ENCODE data around the gene ANKAR.

The ANKAR gene, protein sequence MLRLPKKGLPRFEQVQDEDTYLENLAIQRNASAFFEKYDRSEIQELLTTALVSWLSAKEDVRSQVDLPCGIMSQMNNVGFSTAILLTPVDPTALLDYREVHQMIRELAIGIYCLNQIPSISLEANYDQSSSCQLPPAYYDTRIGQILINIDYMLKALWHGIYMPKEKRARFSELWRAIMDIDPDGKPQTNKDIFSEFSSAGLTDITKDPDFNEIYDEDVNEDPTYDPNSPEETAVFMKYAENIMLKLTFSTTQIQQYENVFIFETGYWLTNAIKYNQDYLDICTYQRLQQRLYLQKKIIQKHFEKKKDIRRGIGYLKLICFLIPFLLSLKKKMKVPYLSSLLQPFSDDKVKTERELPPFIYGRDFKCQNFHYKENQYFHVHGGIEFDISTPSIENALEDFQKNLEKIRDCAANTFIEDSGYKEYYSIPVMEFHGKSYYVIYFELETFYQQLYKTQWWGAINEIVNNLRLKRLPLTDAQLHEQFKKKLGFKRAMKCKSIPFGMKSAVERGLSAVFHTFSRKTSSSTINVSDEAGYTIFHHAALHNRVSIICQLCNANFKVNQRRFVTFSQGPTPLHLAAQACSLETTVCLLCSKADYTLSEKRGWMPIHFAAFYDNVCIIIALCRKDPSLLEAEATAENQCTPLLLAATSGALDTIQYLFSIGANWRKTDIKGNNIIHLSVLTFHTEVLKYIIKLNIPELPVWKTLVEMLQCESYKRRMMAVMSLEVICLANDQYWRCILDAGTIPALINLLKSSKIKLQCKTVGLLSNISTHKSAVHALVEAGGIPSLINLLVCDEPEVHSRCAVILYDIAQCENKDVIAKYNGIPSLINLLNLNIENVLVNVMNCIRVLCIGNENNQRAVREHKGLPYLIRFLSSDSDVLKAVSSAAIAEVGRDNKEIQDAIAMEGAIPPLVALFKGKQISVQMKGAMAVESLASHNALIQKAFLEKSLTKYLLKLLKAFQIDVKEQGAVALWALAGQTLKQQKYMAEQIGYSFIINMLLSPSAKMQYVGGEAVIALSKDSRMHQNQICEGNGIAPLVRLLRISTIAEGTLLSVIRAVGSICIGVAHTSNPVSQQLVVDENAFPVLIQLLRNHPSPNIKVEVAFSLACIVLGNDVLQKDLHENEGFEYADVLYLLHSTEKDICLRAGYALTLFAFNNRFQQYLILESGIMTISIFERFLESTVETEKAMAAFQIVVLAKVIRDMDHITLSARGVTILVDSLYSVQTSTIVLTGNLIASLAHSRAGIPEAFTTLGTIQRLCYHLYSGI (N-terminal part only)

DNA sequence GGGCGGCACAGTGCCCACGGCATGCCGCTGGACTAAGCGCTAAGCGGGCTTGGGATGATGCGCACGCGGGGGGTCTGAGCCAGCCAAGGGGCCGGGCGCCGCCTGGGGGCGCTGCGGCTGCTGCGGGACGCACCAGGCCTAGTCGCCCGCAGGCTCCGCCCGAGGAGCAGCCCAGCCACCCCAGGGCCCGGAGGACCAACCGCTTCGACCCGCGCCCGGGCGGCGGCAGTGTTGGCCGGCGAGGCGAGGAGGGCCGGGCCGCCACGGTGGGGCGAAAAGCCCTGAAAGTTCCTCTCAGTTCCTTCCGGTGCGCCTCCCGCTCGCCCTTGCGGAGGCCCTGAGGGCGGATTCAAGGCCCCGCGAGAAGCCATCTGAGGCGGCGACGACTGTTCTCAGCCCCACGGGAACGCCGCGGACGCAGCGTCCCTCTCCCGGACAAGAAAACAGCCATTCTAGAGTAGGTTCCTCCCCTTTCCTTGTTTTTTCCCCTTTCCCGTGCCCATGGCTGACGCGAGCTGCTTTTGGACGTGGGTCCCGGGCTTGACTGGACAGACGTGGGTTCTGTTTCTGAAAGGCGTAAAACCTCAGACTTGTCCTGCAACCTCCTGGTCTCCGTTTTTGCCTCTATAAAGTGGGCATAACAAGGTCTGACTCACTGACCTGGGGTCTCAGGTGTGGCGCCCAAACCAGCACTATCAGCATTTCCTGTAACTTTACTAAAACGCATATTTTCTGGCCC, at the start of gene ANKAR:
ANKAR (plus strand) TSS at position 297 of the 739 bp plus-strand sequence. CDS start 1,821 bp downstream, outside the sequence.
- peak within 1 kb of the TSS; percentile 77 for H3K4me3 ChIP-seq (ENCODE audit: control insufficient read depth, low read depth, low read length)
- peak; percentile 86 for DNase-seq (ENCODE audit: low read depth)
- no peak for TF ChIP-seq CTCF (conservative IDR thresholded peaks at IDR 0.05; ENCODE audit: control insufficient read depth, insufficient read depth, low read depth, low read length)

- H3K4me3 ChIP-seq (ENCODE audit: control insufficient read depth, low read depth, low read length): no peak overlapping the region
- no peak for TF ChIP-seq CTCF (conservative IDR thresholded peaks at IDR 0.05; ENCODE audit: control insufficient read depth, insufficient read depth, low read depth, low read length)
- no peak for DNase-seq (ENCODE audit: low read depth)
Observed at GRCh38 chr2:189625636-189626035, 48.8 kb upstream of the ANKAR start.

DNA sequence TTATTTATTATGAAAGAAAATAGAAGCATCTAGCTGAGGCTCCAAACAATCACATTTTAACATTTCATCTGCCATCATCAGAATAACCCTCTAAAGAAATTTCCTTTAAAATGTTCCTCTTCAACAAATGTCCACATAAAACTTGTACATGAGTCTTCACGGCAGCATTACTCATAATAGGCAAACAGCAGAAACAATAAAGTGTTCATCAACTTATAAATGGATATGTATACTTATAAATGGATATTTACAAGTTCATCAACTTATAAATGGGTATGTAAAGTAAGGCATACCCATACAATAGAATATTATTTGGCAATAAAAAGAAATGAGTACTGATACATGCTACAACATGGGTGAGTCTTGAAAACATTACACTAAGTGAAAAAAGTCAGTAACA, 46.7 kb upstream of the ANKAR start:
- H3K4me3 ChIP-seq (ENCODE audit: control insufficient read depth, low read depth, low read length): no peak overlapping the region
- no peak for DNase-seq (ENCODE audit: low read depth)
- no peak for TF ChIP-seq CTCF (conservative IDR thresholded peaks at IDR 0.05; ENCODE audit: control insufficient read depth, insufficient read depth, low read depth, low read length)

DNA sequence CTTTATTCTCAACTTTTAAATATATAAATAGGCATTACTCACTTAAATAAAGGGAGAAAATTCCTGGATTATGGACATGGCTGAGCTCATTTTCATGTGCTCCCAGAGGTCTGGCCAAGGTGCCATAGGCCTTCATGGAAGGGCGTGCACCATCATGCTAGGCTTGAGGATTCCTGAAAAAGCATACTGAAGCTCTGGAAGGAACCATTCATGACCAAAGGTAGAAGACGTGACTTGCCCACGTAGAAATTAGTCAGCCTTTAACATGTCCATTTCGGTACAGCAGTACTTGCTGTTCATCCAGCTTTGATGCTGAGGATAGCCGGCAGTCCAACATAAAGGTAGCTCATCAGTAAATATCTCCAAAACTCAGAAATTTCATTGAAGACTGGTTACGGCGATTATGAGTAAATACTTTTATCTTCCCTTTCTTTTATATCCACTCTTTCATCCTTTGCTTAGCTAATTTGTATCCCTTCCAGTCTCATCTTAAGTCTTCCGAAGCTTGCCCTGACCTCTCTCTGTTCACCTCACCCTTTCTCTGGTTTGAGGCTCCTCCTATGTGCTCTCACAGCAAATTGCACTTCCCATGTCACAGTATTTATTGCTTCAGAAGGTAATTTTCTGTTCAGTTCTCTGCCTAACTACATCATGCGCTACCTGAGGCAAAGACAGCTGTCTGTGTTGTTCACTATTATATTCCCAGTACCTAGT, 45.5 kb upstream of the ANKAR start:
- no peak overlapping the region for H3K4me3 ChIP-seq (ENCODE audit: control insufficient read depth, low read depth, low read length)
- DNase-seq (ENCODE audit: low read depth): peak; percentile 10
- no peak for TF ChIP-seq CTCF (conservative IDR thresholded peaks at IDR 0.05; ENCODE audit: control insufficient read depth, insufficient read depth, low read depth, low read length)

- no peak overlapping the region for H3K4me3 ChIP-seq (ENCODE audit: control insufficient read depth, low read depth, low read length)
- no peak for TF ChIP-seq CTCF (conservative IDR thresholded peaks at IDR 0.05; ENCODE audit: control insufficient read depth, insufficient read depth, low read depth, low read length)
- DNase-seq (ENCODE audit: low read depth): no peak
Observed at GRCh38 chr2:189629531-189630453, 44.7 kb upstream of the ANKAR start.
